H1 (cell line): ENCODE data around the gene TBCD. TPM values are rescaled to one million over a fixed set of nuclear protein-coding genes. Genes with fewer than 3 reads are reported as not detected.

Source experiments
- BACH1 ChIP-seq: IDR thresholded peaks from 2 replicates; pipeline ENCODE4 v1.6.1; 2012; ENCODE audit warnings: low read length, improper control_type of control experiment
- EP300 ChIP-seq, 2 experiments: IDR thresholded peaks; 1 replicate in 1 of 2; 2 replicates in 1 of 2; pipeline ENCODE4 v1.6.1; 2011 to 2012; ENCODE audit warnings: low read depth in 2 of 2, low read length in 2 of 2, mild to moderate bottlenecking in 2 of 2, borderline replicate concordance in 1 of 2, inconsistent platforms in 1 of 2, moderate library complexity in 1 of 2
- JUN ChIP-seq: IDR thresholded peaks from 2 replicates; pipeline ENCODE4 v1.6.1; 2011; ENCODE audit warnings: low read depth, mild to moderate bottlenecking, improper control_type of control experiment, low read length
- POLR2AphosphoS5 ChIP-seq: IDR thresholded peaks from 2 replicates; pipeline ENCODE4 v1.6.1; 2011; ENCODE audit warnings: low read depth, low read length
- RBBP5 ChIP-seq: IDR thresholded peaks from 2 replicates; pipeline ENCODE4 v1.7.1; 2012; ENCODE audit warnings: low read depth, mild to moderate bottlenecking, inconsistent platforms, low read length, moderate library complexity, borderline replicate concordance
- RFX5 ChIP-seq: IDR thresholded peaks from 2 replicates; pipeline ENCODE4 v1.6.1; 2011; ENCODE audit warnings: low read depth, low read length, improper control_type of control experiment, borderline replicate concordance
- TBP ChIP-seq: IDR thresholded peaks from 2 replicates; pipeline ENCODE4 v1.6.1; 2011; ENCODE audit warnings: low read depth, low read length, improper control_type of control experiment
- polyA plus RNA-seq, 7 experiments: library from polyadenylated mRNA; depleted of rRNA in 3 of 7; stranded (reverse) in 5 of 7; unstranded in 2 of 7; fragments of >200 nt in 5 of 7; fragments of 200-250 nt in 2 of 7; gene quantifications; 1 replicate in 5 of 7; 2 replicates in 1 of 7; 4 replicates in 1 of 7; pipeline versions ENCODE4 v1.2.1 to v1.2.3, GENCODE V29; 2011 to 2013; ENCODE audit warnings: missing spikeins in 2 of 7, mixed read lengths in 2 of 7
- total RNA-seq: library from RNA; stranded (reverse); fragmentation: NEBNext Ultra II Directional; extraction: Animal tissue kit (Norgen Biotek cat#: 25700); gene quantifications from 2 replicates; pipeline ENCODE4 v1.2.1, GENCODE V29; 2021
- TF ChIP-seq, protein P1 (sequence below): IDR thresholded peaks from 2 replicates; pipeline ENCODE4 v1.6.1; 2012; ENCODE audit warnings: inconsistent platforms
- TF ChIP-seq, protein P2 (sequence below): IDR thresholded peaks from 2 replicates; pipeline ENCODE4 v1.6.1; 2012; ENCODE audit warnings: low read length, inconsistent platforms

TBCD gene
- total and polyA plus RNA-seq, 2 of the 8 experiments (the other 6 are each of a cell fraction or from before 2014, with no cell fraction given) = 118 to 162 TPM

DNA sequence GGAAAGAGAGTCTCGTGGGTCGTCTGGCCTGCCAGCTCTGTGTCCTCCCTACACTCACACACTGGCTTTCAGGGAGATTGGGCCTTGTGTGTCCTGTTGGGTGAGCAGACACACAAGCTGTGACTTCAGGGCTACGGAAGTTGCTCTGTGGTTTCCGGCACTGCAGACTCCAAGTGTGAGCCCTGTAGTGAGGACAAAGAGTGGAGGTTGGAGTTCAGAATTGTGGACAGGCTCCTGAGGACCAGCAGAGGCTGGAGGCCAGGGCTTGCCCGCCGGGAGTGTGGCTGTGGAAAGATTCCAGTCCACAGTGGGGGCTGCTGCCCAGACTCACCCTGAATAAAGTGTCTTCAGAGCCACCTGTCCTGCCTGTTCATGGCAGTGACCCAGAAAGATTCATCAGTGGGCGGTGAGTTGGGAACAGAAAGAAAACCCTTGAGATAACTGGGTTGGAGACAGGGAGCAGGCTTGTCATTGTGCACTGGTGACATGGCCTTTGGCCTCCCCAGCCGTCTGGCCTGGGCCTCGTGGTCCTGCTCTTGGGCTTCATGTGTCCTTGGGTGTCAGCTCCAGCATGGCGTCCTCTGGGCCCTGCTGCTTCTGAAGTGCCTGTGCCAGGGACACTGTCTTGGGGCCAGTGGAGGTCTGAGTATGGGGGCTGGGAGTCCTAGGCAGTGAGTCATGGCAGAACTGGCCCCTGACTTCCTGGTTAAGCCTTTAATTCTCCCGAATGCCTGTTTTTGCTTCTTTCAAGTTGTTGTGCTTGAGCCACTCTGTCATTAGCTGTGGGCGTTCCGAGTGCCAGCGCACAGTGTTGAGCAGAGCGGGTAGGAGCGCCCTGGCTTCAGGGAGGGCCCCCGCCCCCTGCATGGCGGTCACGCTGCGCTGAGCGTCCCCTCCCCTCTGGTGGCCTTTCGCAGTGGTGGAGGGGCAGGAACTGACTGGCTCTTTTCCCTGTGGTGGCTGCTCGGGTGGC, 107.9 kb downstream of the TBCD start (continued):
- no peak for TF ChIP-seq POLR2AphosphoS5
- no peak for TF ChIP-seq EP300 (IDR thresholded peaks at IDR 0.05; ENCODE audit: borderline replicate concordance in 1 of 2, low read depth in 2 of 2, low read length in 2 of 2)
- TF ChIP-seq TBP = no peak
- no peak for TF ChIP-seq BACH1
- TF ChIP-seq RBBP5 = no peak
- TF ChIP-seq, protein P1, sequence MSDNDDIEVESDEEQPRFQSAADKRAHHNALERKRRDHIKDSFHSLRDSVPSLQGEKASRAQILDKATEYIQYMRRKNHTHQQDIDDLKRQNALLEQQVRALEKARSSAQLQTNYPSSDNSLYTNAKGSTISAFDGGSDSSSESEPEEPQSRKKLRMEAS = no peak
- TF ChIP-seq, protein P2, sequence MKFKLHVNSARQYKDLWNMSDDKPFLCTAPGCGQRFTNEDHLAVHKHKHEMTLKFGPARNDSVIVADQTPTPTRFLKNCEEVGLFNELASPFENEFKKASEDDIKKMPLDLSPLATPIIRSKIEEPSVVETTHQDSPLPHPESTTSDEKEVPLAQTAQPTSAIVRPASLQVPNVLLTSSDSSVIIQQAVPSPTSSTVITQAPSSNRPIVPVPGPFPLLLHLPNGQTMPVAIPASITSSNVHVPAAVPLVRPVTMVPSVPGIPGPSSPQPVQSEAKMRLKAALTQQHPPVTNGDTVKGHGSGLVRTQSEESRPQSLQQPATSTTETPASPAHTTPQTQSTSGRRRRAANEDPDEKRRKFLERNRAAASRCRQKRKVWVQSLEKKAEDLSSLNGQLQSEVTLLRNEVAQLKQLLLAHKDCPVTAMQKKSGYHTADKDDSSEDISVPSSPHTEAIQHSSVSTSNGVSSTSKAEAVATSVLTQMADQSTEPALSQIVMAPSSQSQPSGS = no peak
- TF ChIP-seq JUN = no peak
- TF ChIP-seq RFX5 = no peak
